PC-3 (cell line): ENCODE data around the gene ZNF835.

ENCODE experiments used
- EZH2 ChIP-seq: fragments of 300-600 bp; sonication (generic); IDR thresholded peaks from one replicate; pipeline ENCODE4 v1.6.1; 2017; ENCODE audit warnings: antibody characterized with exemption, mild to moderate bottlenecking, low read length; ENCODE audit not compliant: unreplicated experiment
- EZH2phosphoT487 ChIP-seq: fragments of 300-600 bp; sonication (generic); IDR thresholded peaks from 2 replicates; pipeline ENCODE4 v1.6.1; 2018; ENCODE audit warnings: mild to moderate bottlenecking, antibody characterized with exemption, low read length, borderline replicate concordance

GRCh38 chr19:56637976-56638555 is 33.5 kb downstream of the ZNF835 start:
- TF ChIP-seq EZH2 (no peak), EZH2phosphoT487 (no peak)
